ENCODE measurements around the gene NTM.

DNA sequence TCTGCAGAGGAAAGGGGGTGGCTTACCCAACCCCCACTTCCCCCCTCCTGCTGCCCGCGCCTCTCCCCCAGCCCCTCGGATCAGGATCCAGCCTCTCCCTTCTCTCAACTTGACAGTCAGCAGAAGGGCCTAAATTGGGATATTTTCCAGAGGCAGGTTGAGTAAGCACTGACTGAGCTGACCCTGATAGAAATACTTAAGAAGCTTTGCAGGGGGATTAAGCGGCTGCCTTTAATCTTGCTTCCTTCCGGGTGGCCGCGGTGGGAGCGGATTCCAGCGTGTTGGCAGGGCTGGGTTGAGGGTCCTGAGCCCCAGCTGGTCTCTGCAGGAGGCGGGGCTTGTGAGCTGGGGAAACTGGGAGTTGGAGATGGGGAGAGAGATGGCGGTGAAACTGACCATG lies 445.2 kb downstream of the NTM start:
- TF ChIP-seq, protein P1, sequence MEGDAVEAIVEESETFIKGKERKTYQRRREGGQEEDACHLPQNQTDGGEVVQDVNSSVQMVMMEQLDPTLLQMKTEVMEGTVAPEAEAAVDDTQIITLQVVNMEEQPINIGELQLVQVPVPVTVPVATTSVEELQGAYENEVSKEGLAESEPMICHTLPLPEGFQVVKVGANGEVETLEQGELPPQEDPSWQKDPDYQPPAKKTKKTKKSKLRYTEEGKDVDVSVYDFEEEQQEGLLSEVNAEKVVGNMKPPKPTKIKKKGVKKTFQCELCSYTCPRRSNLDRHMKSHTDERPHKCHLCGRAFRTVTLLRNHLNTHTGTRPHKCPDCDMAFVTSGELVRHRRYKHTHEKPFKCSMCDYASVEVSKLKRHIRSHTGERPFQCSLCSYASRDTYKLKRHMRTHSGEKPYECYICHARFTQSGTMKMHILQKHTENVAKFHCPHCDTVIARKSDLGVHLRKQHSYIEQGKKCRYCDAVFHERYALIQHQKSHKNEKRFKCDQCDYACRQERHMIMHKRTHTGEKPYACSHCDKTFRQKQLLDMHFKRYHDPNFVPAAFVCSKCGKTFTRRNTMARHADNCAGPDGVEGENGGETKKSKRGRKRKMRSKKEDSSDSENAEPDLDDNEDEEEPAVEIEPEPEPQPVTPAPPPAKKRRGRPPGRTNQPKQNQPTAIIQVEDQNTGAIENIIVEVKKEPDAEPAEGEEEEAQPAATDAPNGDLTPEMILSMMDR (conservative IDR thresholded peaks at IDR 0.05 in 1 of 2, IDR thresholded peaks at IDR 0.05 in 1 of 2; ENCODE audit: low read depth in 1 of 2, low read length in 2 of 2): no peak
- TF ChIP-seq EZH2 (IDR thresholded peaks at IDR 0.05; ENCODE audit: low read length, missing control alignments): no peak
